GM23338 (cell line): ENCODE measurements around the gene EXOC7. TPM values are rescaled to one million over a fixed set of nuclear protein-coding genes. Genes with fewer than 3 reads are reported as not detected.

ENCODE experiments used
- ATAC-seq: fragments of 200-7000 bp; cut with Tn5 transposase; 3 replicates; pipeline ENCODE4 v1.9.1; 2020
- DNase-seq: peaks from one replicate; pipeline ENCODE4 v3.0.0-alpha.2; 2015; ENCODE audit warnings: low spot score
- H2AFZ ChIP-seq: fragments of 200-600 bp; sonication (generic); 2 replicates; pipeline ENCODE4 v1.8.0; 2016; ENCODE audit warnings: antibody characterized with exemption, mild to moderate bottlenecking, moderate library complexity
- H3F3A ChIP-seq: fragments of 200-600 bp; sonication (generic); replicated peaks from 2 replicates; pipeline ENCODE4 v1.8.0; 2017; ENCODE audit warnings: antibody characterized with exemption, mixed run types, low read depth
- H3K27ac ChIP-seq: fragments of 200-600 bp; sonication (generic); 2 replicates; pipeline ENCODE4 v1.6.1; 2016; ENCODE audit warnings: low read depth
- H3K27me3 ChIP-seq: fragments of 200-600 bp; sonication (generic); 2 replicates; pipeline ENCODE4 v1.8.0; 2016; ENCODE audit warnings: mild to moderate bottlenecking, mixed run types, moderate library complexity; ENCODE audit not compliant: insufficient read depth
- H3K36me3 ChIP-seq: fragments of 200-600 bp; sonication (generic); 2 replicates; pipeline ENCODE4 v1.8.0; 2016; ENCODE audit warnings: mild to moderate bottlenecking; ENCODE audit not compliant: insufficient read depth
- H3K4me1 ChIP-seq: fragments of 200-600 bp; sonication (generic); 2 replicates; pipeline ENCODE4 v1.8.0; 2016; ENCODE audit warnings: mild to moderate bottlenecking, moderate library complexity; ENCODE audit not compliant: insufficient read depth
- H3K4me2 ChIP-seq: fragments of 200-600 bp; sonication (generic); 2 replicates; pipeline ENCODE4 v1.7.1; 2017; ENCODE audit warnings: mixed run types
- H3K4me3 ChIP-seq: fragments of 200-600 bp; sonication (generic); 2 replicates; pipeline ENCODE4 v1.6.1; 2016; ENCODE audit warnings: mixed run types
- H3K79me2 ChIP-seq: fragments of 200-600 bp; sonication (generic); replicated peaks from 2 replicates; pipeline ENCODE4 v1.8.0; 2017; ENCODE audit warnings: mild to moderate bottlenecking; ENCODE audit not compliant: insufficient read depth
- H3K9me2 ChIP-seq: fragments of 200-600 bp; sonication (generic); 2 replicates; pipeline ENCODE4 v1.8.0; 2017; ENCODE audit not compliant: insufficient read depth
- H4K20me1 ChIP-seq: fragments of 200-600 bp; sonication (generic); replicated peaks from 2 replicates; pipeline ENCODE4 v1.8.0; 2017; ENCODE audit warnings: mild to moderate bottlenecking; ENCODE audit not compliant: insufficient read depth
- H3K27ac Mint-ChIP-seq: 2 replicates; pipeline ENCODE4 v1.8.0; 2020; ENCODE audit warnings: inconsistent platforms, mild to moderate bottlenecking, moderate library complexity, mixed read lengths
- H3K27me3 Mint-ChIP-seq: 3 replicates; pipeline ENCODE4 v1.8.0; 2022; ENCODE audit warnings: low read depth, mild to moderate bottlenecking, moderate library complexity, mixed read lengths, inconsistent platforms; ENCODE audit not compliant: insufficient read depth, poor library complexity
- H3K36me3 Mint-ChIP-seq: 3 replicates; pipeline ENCODE4 v1.8.0; 2021; ENCODE audit warnings: low read depth, mild to moderate bottlenecking, inconsistent platforms, moderate library complexity, mixed read lengths
- H3K4me1 Mint-ChIP-seq: 3 replicates; pipeline ENCODE4 v1.8.0; 2020; ENCODE audit warnings: mild to moderate bottlenecking, inconsistent platforms, mixed read lengths
- H3K4me3 Mint-ChIP-seq: 3 replicates; pipeline ENCODE4 v1.8.0; 2021; ENCODE audit warnings: moderate library complexity, mild to moderate bottlenecking, inconsistent platforms, mixed read lengths
- H3K9me3 Mint-ChIP-seq: 3 replicates; pipeline ENCODE4 v1.8.0; 2020; ENCODE audit warnings: moderate library complexity, mild to moderate bottlenecking, inconsistent platforms, mixed read lengths
- CREB1 ChIP-seq: fragments of 250-450 bp; sonication (Bioruptor Pico); IDR thresholded peaks from 2 replicates; pipeline ENCODE4 v1.5.0; 2020; ENCODE audit warnings: low read depth, mild to moderate bottlenecking, moderate library complexity
- CTCF ChIP-seq, 2 experiments: fragments of 200-600 bp in 1 of 2; sonication (generic) in 1 of 2; conservative IDR thresholded peaks; 2 replicates each; pipeline versions ENCODE4 v1.5.1 to v1.6.1; 2016 to 2017; ENCODE audit warnings: antibody characterized with exemption in 2 of 2, low read depth in 2 of 2, mild to moderate bottlenecking in 2 of 2, moderate library complexity in 1 of 2
- ETS1 ChIP-seq: IDR thresholded peaks from 2 replicates; pipeline ENCODE4 v1.6.1; 2016; ENCODE audit warnings: antibody characterized with exemption
- EZH2 ChIP-seq: fragments of 200-600 bp; sonication (generic); IDR thresholded peaks from one replicate; pipeline ENCODE4 v1.8.0; 2017; ENCODE audit warnings: antibody characterized with exemption, mild to moderate bottlenecking, low read depth; ENCODE audit not compliant: unreplicated experiment
- EZH2phosphoT487 ChIP-seq: fragments of 200-600 bp; sonication (generic); IDR thresholded peaks from one replicate; pipeline ENCODE4 v1.8.1; 2018; ENCODE audit warnings: antibody characterized with exemption; ENCODE audit not compliant: unreplicated experiment
- JUNB ChIP-seq: IDR thresholded peaks from one replicate; pipeline ENCODE4 v1.6.1; 2016; ENCODE audit warnings: antibody characterized with exemption; ENCODE audit not compliant: unreplicated experiment
- NANOG ChIP-seq: IDR thresholded peaks from 2 replicates; pipeline ENCODE4 v1.6.1; 2016; ENCODE audit warnings: antibody characterized with exemption, borderline replicate concordance
- POLR2AphosphoS5 ChIP-seq: IDR thresholded peaks from 2 replicates; pipeline ENCODE4 v1.6.1; 2016; ENCODE audit warnings: antibody characterized with exemption, low read depth
- REST ChIP-seq: IDR thresholded peaks from one replicate; pipeline ENCODE4 v1.6.1; 2018; ENCODE audit warnings: antibody characterized with exemption; ENCODE audit not compliant: unreplicated experiment
- STAT1 ChIP-seq: IDR thresholded peaks from one replicate; pipeline ENCODE4 v1.6.1; 2016; ENCODE audit warnings: antibody characterized with exemption; ENCODE audit not compliant: unreplicated experiment
- ZNF114 ChIP-seq: fragments of 250-450 bp; sonication (Bioruptor Pico); IDR thresholded peaks from 2 replicates; pipeline ENCODE4 v1.5.0; 2020; ENCODE audit warnings: mild to moderate bottlenecking, moderate library complexity
- ZNF331 ChIP-seq: fragments of 250-450 bp; sonication (Bioruptor Pico); IDR thresholded peaks from 2 replicates; pipeline ENCODE4 v1.5.0; 2020; ENCODE audit warnings: low read depth, mild to moderate bottlenecking, moderate library complexity
- ZNF462 ChIP-seq: fragments of 250-450 bp; sonication (Bioruptor Pico); IDR thresholded peaks from 2 replicates; pipeline ENCODE4 v1.5.0; 2020; ENCODE audit warnings: mild to moderate bottlenecking, moderate library complexity
- polyA plus RNA-seq: library from polyadenylated mRNA; unstranded; fragments of >200 nt; fragmentation: Nextera tagmentation; extraction: Ambion mirVana; gene quantifications from 2 replicates; pipeline ENCODE4 v1.2.1, GENCODE V29; 2016
- total RNA-seq: library from RNA; depleted of rRNA; stranded (reverse); fragments of >200 nt; shearing (Covaris generic); gene quantifications from 2 replicates; pipeline ENCODE4 v1.2.3, GENCODE V29; 2014

EXOC7 gene
- total and polyA plus RNA-seq, 2 experiments from 2014 or later = 75.4 to 77.4 TPM

GRCh38 chr17:76142039-76142584, 38.5 kb upstream of the EXOC7 start:
- Mint-ChIP-seq H3K27ac (no peak overlapping the region), H3K36me3 (no peaks in the 10 kb centered on the region; the same call in 2 of the 3 replicates), H3K9me3 (no peaks in the 10 kb centered on the region), H3K4me3 (peak overlapping the region; percentile 82), H3K4me1 (peaks cover 64% of the 10 kb centered on the region), H3K27me3 (peaks cover 67% of the 10 kb centered on the region)
- Histone ChIP-seq H3K4me3 (peak overlapping the region; percentile 85), H3K4me2 (peak overlapping the region; percentile 91), H3K9me2 (no peaks in the 10 kb centered on the region), H3K4me1 (peaks cover 73% of the 10 kb centered on the region), H3K36me3 (no peaks in the 10 kb centered on the region), H3F3A (peaks cover 40% of the 10 kb centered on the region), H3K27me3 (peaks cover 73% of the 10 kb centered on the region), H4K20me1 (no peaks in the 10 kb centered on the region), H3K27ac (no peak overlapping the region), H3K79me2 (no peaks in the 10 kb centered on the region), H2AFZ (no peak overlapping the region)
- no peak for ATAC-seq
- TF ChIP-seq ZNF114 (CRISPR knock-in tag) (no peak), ZNF462 (CRISPR knock-in tag) (no peak), STAT1 (no peak), ZNF331 (CRISPR knock-in tag) (no peak), JUNB (no peak), POLR2AphosphoS5 (no peak), EZH2 (no peak), NANOG (no peak), CTCF (conservative IDR thresholded peaks at IDR 0.05; ENCODE audit: low read depth in 2 of 2) (no peak), REST (no peak), EZH2phosphoT487 (no peak), CREB1 (no peak), ETS1 (no peak)
- peak; percentile 40 for DNase-seq
